ENCODE data around the gene ACSF3.

The ACSF3 gene

DNA sequence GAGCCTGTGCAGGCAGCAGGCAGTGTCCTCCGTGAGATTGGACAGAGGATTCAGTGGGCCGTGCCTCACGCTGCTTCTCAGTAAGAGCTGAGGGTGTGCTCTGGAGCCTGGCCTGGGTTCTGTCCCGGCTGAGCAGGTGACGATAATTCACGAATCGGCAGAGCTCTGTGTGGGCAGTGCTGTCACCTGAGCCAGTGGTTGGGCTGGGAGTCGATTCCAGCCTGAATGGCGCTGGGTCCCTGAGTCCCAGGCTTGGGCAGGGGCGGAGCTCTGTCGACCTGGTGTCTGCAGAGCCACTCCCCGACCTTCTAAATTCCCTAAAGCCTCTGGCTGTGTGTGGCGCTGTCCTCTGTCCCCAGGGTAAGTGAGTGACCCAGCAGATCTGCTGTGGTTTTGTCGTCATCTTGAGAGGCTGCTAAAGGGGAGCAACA, 8.4 kb downstream of the ACSF3 start:
- Mint-ChIP-seq H3K4me1 (ENCODE audit: low read depth) (peaks cover 47% of the 10 kb centered on the region), H3K9me3 (no peaks in the 10 kb centered on the region), H3K36me3 (ENCODE audit: low read depth) (peaks cover 55% of the 10 kb centered on the region), H3K4me3 (no peak overlapping the region), H3K27me3 (no peaks in the 10 kb centered on the region), H3K27ac (no peak overlapping the region)

GRCh38 chr16:89102481-89103073, 8.9 kb downstream of the ACSF3 start:
- Mint-ChIP-seq H3K27ac (no peak overlapping the region), H3K36me3 (ENCODE audit: low read depth) (peaks cover 60% of the 10 kb centered on the region), H3K27me3 (no peaks in the 10 kb centered on the region), H3K4me3 (no peak overlapping the region), H3K9me3 (no peaks in the 10 kb centered on the region), H3K4me1 (ENCODE audit: low read depth) (peaks cover 42% of the 10 kb centered on the region)

GRCh38 chr16:89103156-89103555, 9.5 kb downstream of the ACSF3 start:
- H3K4me3 Mint-ChIP-seq, result no peak overlapping the region
- peaks cover 62% of the 10 kb centered on the region for H3K36me3 Mint-ChIP-seq (ENCODE audit: low read depth)
- H3K27me3 Mint-ChIP-seq, result no peaks in the 10 kb centered on the region
- no peak overlapping the region for H3K27ac Mint-ChIP-seq
- H3K4me1 Mint-ChIP-seq (ENCODE audit: low read depth), result peaks cover 36% of the 10 kb centered on the region
- H3K9me3 Mint-ChIP-seq, result no peaks in the 10 kb centered on the region

DNA sequence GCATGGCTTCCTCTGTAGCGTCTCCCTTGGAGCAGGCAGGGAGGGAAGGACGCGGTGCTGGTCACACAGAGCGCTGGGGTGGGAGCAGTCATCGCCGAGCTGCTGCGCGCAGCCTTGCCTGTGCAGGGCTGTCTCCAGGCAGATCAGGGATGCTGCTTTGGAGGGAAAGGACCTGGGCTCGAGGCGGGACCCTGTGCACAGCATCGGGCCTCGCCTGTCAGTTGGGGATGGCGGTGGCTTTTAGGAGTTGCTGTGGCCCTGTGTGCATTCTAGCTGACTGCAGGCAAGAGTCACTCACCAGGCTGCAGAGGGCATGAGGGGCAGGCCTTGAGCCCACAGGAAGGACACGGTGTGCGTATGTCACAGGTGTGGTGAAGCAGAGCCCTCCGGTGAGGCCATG, 10.1 kb downstream of the ACSF3 start:
- H3K27ac Mint-ChIP-seq, result no peak overlapping the region
- H3K4me1 Mint-ChIP-seq (ENCODE audit: low read depth), result peaks cover 30% of the 10 kb centered on the region
- H3K9me3 Mint-ChIP-seq, result no peaks in the 10 kb centered on the region
- no peaks in the 10 kb centered on the region for H3K27me3 Mint-ChIP-seq
- H3K4me3 Mint-ChIP-seq, result no peak overlapping the region
- peaks cover 67% of the 10 kb centered on the region for H3K36me3 Mint-ChIP-seq (ENCODE audit: low read depth)

DNA sequence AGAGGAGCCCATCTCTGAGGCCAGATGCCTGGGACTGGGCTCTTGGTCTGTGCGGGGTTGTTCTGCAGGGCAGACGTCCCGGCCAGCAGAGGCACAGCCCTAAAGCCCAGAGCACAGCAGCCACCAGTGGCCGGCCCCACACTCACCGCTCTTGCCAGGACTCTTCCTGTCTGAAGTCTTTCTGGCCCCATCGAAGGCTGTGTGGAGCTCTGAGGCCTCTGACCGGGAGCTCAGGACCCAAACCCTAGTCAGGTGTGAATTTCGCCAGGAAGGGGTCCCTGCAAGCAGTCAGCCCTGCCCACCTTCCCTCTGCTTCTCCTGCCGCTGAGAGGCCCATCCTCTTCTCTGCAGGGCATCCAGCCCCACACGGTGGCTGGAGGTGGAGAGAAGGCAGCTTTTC, 10.7 kb downstream of the ACSF3 start:
- no peak overlapping the region for H3K4me3 Mint-ChIP-seq

DNA sequence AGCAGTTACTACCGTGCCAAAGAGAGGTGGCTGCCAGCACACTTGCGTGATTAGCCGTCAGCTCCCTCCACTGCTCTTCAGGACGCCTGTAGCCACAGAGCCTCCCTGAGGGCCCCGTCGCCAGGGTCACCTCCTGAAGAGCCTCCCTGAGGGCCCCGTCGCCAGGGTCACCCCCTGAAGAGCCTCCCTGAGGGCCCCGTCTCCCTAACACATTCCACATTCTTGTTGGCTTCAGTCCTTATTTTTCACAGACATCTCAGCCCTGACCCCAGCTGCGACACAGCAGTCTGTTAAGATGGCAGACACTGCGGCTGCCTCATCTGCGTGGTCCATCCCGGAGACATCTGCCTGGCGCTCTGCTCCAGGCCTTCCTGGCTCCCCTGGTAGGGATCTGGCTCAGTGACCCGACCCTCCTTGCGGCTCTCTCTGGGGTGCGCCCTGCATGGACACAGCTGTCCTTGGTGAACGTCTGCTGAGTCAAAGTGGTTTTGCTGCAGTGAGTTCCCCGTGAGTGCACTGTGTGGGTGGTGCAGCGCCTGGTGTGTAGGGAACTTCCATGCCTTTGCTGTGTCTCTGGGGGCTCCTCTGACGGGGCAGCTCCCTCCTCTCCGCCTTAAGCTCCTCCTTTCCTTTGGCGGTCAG, 11.4 kb downstream of the ACSF3 start:
- Mint-ChIP-seq H3K9me3 (no peaks in the 10 kb centered on the region), H3K4me3 (no peak overlapping the region), H3K27me3 (no peaks in the 10 kb centered on the region), H3K36me3 (ENCODE audit: low read depth) (peaks cover 63% of the 10 kb centered on the region), H3K4me1 (ENCODE audit: low read depth) (peaks cover 17% of the 10 kb centered on the region), H3K27ac (no peak overlapping the region)

More for the DNA sequence above, 10.7 kb downstream of the ACSF3 start:
- Mint-ChIP-seq H3K36me3 (ENCODE audit: low read depth) (peaks cover 65% of the 10 kb centered on the region), H3K27ac (no peak overlapping the region), H3K9me3 (no peaks in the 10 kb centered on the region), H3K4me1 (ENCODE audit: low read depth) (peaks cover 25% of the 10 kb centered on the region), H3K27me3 (no peaks in the 10 kb centered on the region)

GRCh38 chr16:89105599-89106151, 12.0 kb downstream of the ACSF3 start:
- Mint-ChIP-seq H3K36me3 (ENCODE audit: low read depth) (peaks cover 62% of the 10 kb centered on the region), H3K4me1 (ENCODE audit: low read depth) (peaks cover 13% of the 10 kb centered on the region), H3K9me3 (no peaks in the 10 kb centered on the region), H3K27me3 (no peaks in the 10 kb centered on the region), H3K27ac (no peak overlapping the region), H3K4me3 (no peak overlapping the region)

DNA sequence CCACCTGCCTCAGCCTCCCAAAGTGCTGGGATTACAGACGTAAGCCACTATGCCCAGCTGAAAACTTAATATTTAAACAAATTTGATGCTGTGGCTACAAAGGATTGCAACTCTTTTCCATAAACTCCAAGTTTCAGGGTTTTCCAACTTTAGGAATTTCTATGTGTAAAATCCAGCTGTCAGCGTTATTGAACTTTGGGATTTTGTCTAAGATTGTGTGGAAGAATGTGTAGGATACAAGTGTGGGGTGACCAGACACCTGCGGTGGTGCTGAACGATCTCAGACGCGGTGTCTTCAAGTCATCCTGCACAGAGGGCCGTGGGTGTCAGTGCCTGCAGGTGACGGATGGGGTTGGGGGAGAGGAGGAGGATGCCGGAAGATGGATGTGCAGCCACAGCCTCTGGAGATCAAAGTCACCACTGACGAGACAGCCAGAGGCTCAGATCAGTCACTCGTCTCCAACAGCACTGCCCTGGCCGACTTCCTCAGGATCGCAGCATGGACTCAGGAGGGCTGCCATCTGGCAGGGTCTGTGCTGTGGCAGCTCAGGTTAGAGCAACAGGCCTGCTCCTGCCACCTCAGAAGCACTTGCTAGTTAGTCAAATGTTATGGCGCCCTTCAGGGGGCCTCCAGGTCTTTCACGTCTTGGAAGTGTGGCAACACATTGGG, 13.0 kb downstream of the ACSF3 start:
- H3K27ac Mint-ChIP-seq, result no peak overlapping the region
- H3K4me3 Mint-ChIP-seq, result no peak overlapping the region
- peaks cover 56% of the 10 kb centered on the region for H3K36me3 Mint-ChIP-seq (ENCODE audit: low read depth)
- H3K4me1 Mint-ChIP-seq (ENCODE audit: low read depth), result peaks cover 6% of the 10 kb centered on the region
- H3K9me3 Mint-ChIP-seq, result no peaks in the 10 kb centered on the region
- H3K27me3 Mint-ChIP-seq, result no peaks in the 10 kb centered on the region

GRCh38 chr16:89107203-89107582, 13.5 kb downstream of the ACSF3 start:
- H3K4me1 Mint-ChIP-seq (ENCODE audit: low read depth), result peaks cover 4% of the 10 kb centered on the region
- H3K36me3 Mint-ChIP-seq (ENCODE audit: low read depth), result peaks cover 54% of the 10 kb centered on the region
- no peak overlapping the region for H3K4me3 Mint-ChIP-seq
- no peak overlapping the region for H3K27ac Mint-ChIP-seq
- H3K27me3 Mint-ChIP-seq, result no peaks in the 10 kb centered on the region
- H3K9me3 Mint-ChIP-seq, result no peaks in the 10 kb centered on the region

- Mint-ChIP-seq H3K27me3 (no peaks in the 10 kb centered on the region), H3K27ac (no peak overlapping the region), H3K4me3 (no peak overlapping the region), H3K4me1 (ENCODE audit: low read depth) (peaks cover 4% of the 10 kb centered on the region), H3K9me3 (no peaks in the 10 kb centered on the region), H3K36me3 (ENCODE audit: low read depth) (peaks cover 42% of the 10 kb centered on the region)
These were observed 14.8 kb downstream of the ACSF3 start for GRCh38 chr16:89108416-89108815.

DNA sequence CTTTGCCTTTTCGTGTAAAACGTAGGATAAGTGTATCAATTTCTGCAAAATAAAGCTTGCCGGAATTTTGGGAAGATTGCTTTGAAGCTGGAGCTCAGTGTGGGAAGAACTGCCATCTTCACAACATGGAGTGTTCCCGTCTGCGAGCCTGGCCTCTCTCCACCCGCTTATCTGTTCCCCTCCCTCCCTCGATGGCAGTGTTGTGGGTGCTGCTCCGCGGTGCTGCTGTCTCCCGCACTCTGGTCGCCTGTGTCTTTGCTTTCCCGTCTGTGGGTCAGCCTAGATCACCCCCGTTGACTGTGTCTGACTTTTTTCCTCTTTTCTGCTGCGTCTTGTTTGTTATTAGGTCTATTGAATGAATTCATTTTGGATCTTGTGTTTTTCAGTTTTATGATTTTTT, 17.0 kb downstream of the ACSF3 start:
- Mint-ChIP-seq H3K36me3 (ENCODE audit: low read depth) (peaks cover 33% of the 10 kb centered on the region), H3K4me1 (ENCODE audit: low read depth) (peaks cover 20% of the 10 kb centered on the region), H3K27me3 (no peaks in the 10 kb centered on the region), H3K4me3 (no peak overlapping the region), H3K27ac (no peak overlapping the region), H3K9me3 (no peaks in the 10 kb centered on the region)

DNA sequence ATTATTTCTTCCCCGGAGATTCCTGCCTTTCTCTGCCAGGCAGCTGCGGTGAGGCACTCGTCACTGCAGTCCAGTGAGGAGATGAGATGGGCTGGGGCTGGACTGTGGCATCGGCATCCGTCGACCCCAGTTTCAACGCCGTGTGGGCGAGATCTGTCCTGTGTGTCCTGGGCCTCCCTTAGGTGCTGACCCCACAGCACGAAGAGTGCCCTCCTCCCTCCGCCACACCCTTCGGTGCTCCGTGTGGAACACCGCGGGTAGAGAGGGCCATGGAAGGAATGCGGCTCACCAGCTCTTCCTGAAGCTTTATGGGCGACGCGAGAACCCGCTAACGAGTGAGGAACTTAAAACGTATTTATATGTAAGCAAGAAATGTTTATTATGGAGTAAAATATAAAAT, 17.6 kb downstream of the ACSF3 start:
- Mint-ChIP-seq H3K27me3 (no peaks in the 10 kb centered on the region), H3K4me3 (no peak overlapping the region), H3K4me1 (ENCODE audit: low read depth) (peaks cover 26% of the 10 kb centered on the region), H3K27ac (no peak overlapping the region), H3K36me3 (ENCODE audit: low read depth) (peaks cover 39% of the 10 kb centered on the region), H3K9me3 (no peaks in the 10 kb centered on the region)

GRCh38 chr16:89112377-89113151, 18.9 kb downstream of the ACSF3 start:
- Mint-ChIP-seq H3K9me3 (no peaks in the 10 kb centered on the region), H3K27me3 (no peaks in the 10 kb centered on the region), H3K27ac (no peak overlapping the region), H3K4me1 (ENCODE audit: low read depth) (peaks cover 27% of the 10 kb centered on the region), H3K36me3 (ENCODE audit: low read depth) (peaks cover 39% of the 10 kb centered on the region), H3K4me3 (no peak overlapping the region)

GRCh38 chr16:89113152-89113547, 19.5 kb downstream of the ACSF3 start:
- no peaks in the 10 kb centered on the region for H3K27me3 Mint-ChIP-seq
- H3K27ac Mint-ChIP-seq, result no peak overlapping the region
- H3K4me1 Mint-ChIP-seq (ENCODE audit: low read depth), result peaks cover 29% of the 10 kb centered on the region
- H3K36me3 Mint-ChIP-seq (ENCODE audit: low read depth), result peaks cover 37% of the 10 kb centered on the region
- no peaks in the 10 kb centered on the region for H3K9me3 Mint-ChIP-seq
- H3K4me3 Mint-ChIP-seq, result no peak overlapping the region

DNA sequence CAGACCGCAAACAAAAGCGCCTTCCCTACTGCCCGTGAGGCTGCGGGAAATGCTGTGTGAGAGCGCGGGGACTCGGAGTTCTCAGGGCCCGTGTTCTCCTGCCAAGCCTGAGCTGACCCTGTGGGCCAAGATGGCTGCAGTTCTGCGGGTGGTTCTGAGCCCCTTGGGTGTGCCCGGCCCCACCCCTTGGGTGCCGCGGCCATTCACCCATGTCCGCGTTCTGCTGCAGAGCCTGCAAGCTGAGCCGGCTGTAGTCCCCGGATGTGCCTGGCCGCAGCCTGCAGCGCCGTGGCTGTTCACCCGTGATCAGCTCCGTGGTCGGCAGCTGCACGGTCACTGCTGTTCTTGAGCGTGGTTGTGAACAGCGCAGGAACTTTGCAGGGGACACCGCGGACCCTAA, 20.0 kb downstream of the ACSF3 start:
- H3K27me3 Mint-ChIP-seq, result no peaks in the 10 kb centered on the region
- no peak overlapping the region for H3K4me3 Mint-ChIP-seq
- no peak overlapping the region for H3K27ac Mint-ChIP-seq
- peaks cover 32% of the 10 kb centered on the region for H3K4me1 Mint-ChIP-seq (ENCODE audit: low read depth)
- peaks cover 36% of the 10 kb centered on the region for H3K36me3 Mint-ChIP-seq (ENCODE audit: low read depth)
- no peaks in the 10 kb centered on the region for H3K9me3 Mint-ChIP-seq
